ENCODE measurements around the gene KCNH8. TPM values are rescaled to one million over a fixed set of nuclear protein-coding genes. Genes with fewer than 3 reads are reported as not detected.
"Not testable (repeated sequence)": the region's sequence is repeated elsewhere in the genome, so short reads cannot be mapped to it uniquely, and the experiment has no call there.

Gene KCNH8
- total RNA-seq (0.88 and 0.97 TPM in 2 replicates), polyA plus RNA-seq (0.22 and 1.1 TPM in 2 replicates)

DNA sequence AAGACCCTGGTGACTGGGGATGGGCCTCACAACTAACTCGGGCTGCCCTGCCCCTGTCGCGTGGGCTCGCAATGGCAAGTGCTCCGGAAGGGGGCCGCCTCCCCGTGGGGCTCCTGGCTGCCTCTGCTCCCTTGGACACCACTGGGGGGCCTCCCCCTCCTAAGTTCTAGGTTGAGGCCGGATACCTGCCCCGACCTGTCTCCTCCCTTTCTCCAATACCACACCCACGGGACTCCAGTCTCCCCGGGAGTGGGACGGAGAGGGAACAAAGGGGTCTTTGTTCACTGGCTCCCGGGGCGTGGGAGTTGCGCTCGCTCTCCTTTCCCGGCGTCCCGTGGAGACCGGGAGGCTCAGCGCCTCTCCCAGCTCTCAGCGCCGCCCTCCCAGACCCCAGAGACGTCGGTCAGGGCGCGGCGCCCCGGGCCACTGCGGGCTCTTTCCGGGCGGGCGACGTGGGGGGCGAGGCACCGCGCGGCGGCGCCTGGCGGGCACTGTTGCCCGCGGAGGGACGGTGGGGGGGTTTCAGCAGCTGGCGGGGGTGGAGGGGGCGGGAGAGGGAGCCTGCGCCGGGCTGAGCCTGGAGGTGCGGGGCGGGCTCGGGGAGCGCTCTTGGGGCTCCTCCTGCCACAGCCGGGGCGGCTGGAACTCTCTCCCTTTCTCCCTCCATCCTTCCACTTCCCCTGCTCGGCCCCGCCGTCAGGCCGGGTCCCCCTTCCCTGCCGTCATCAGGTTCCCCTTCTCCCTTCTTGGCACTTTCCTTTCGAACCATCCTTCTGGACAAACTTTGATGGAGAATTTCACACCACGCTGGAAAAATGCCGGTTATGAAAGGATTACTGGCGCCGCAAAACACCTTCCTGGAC, at the start of gene KCNH8:
Gene KCNH8, plus strand, starts transcription at position 606 of the 863 bp plus-strand sequence. Its CDS starts 210 bp downstream, at position 816.
- H3K27me3 ChIP-seq = peaks cover 16% of the 10 kb centered on the region
- no peaks in the 10 kb centered on the region for H4K20me1 ChIP-seq (ENCODE audit: insufficient read depth, poor library complexity, severe bottlenecking)
- H3K36me3 ChIP-seq (replicated peaks; ENCODE audit: insufficient read depth, low read depth) = no peaks in the 10 kb centered on the region
- no peaks in the 10 kb centered on the region for H3K79me2 ChIP-seq
- H3K4me3 ChIP-seq = peak within 1 kb of the TSS; percentile 37
- peak within 1 kb of the TSS; percentile 89 for H3K4me2 ChIP-seq
- peak within 1 kb of the TSS; percentile 87 for H2AFZ ChIP-seq
- no peaks in the 10 kb centered on the region for H3K9me2 ChIP-seq (replicated peaks; ENCODE audit: insufficient read depth)
- peak within 1 kb of the TSS; percentile 75 for H3K27ac ChIP-seq
- DNase-seq (ENCODE audit: low spot score) = peak; percentile 57
- TF ChIP-seq EZH2 (IDR thresholded peaks at IDR 0.05; ENCODE audit: borderline replicate concordance) (no peak), EZH2phosphoT487 (IDR thresholded peaks at IDR 0.05; ENCODE audit: low read depth, severe bottlenecking, unreplicated experiment) (no peak)
- TF ChIP-seq, protein P1, sequence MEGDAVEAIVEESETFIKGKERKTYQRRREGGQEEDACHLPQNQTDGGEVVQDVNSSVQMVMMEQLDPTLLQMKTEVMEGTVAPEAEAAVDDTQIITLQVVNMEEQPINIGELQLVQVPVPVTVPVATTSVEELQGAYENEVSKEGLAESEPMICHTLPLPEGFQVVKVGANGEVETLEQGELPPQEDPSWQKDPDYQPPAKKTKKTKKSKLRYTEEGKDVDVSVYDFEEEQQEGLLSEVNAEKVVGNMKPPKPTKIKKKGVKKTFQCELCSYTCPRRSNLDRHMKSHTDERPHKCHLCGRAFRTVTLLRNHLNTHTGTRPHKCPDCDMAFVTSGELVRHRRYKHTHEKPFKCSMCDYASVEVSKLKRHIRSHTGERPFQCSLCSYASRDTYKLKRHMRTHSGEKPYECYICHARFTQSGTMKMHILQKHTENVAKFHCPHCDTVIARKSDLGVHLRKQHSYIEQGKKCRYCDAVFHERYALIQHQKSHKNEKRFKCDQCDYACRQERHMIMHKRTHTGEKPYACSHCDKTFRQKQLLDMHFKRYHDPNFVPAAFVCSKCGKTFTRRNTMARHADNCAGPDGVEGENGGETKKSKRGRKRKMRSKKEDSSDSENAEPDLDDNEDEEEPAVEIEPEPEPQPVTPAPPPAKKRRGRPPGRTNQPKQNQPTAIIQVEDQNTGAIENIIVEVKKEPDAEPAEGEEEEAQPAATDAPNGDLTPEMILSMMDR (IDR thresholded peaks at IDR 0.05; ENCODE audit: poor library complexity) = peak; percentile 5
- H3K9me3 ChIP-seq (ENCODE audit: low read depth) = no peaks in the 10 kb centered on the region
- no peaks in the 10 kb centered on the region for H3K4me1 ChIP-seq (ENCODE audit: insufficient read depth)
- WGBS (ENCODE audit: low lambda C conversion rate, missing lambda C conversion rate) = under 1% methylated on average over 55 of the region's 64 CpGs

DNA sequence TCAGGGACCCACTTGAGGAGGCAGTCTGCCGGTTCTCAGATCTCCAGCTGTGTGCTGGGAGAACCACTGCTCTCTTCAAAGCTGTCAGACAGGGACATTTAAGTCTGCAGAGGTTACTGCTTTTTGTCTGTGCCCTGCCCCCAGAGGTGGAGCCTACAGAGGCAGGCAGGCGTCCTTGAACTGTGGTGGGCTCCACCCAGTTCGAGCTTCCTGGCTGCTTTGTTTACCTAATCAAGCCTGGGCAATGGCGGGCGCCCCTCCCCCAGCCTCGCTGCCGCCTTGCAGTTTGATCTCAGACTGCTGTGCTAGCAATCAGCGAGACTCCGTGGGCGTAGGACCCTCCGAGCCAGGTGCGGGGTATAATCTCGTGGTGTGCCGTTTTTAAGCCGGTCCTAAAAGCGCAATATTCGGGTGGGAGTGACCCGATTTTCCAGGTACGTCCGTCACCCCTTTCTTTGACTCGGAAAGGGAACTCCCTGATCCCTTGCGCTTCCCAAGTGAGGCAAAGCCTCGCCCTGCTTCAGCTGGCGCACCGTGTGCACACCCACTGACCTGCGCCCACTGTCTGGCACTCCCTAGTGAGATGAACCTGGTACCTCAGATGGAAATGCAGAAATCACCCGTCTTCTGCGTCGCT, 45.5 kb upstream of the KCNH8 start:
- not testable (repeated sequence) for H3K9me2 ChIP-seq (replicated peaks; ENCODE audit: insufficient read depth); H3K4me3 ChIP-seq; H3K27me3 ChIP-seq; H3K27ac ChIP-seq; DNase-seq (ENCODE audit: low spot score); H3K36me3 ChIP-seq (replicated peaks; ENCODE audit: insufficient read depth, low read depth); H4K20me1 ChIP-seq (ENCODE audit: insufficient read depth, poor library complexity, severe bottlenecking); H3K4me1 ChIP-seq (ENCODE audit: insufficient read depth); H3K9me3 ChIP-seq (ENCODE audit: low read depth); H3K79me2 ChIP-seq
- H2AFZ ChIP-seq = peak overlapping the region; percentile 52
- peak overlapping the region; percentile 62 for H3K4me2 ChIP-seq
- WGBS (ENCODE audit: low lambda C conversion rate, missing lambda C conversion rate) = 43% methylated on average over 25 of the region's 29 CpGs

DNA sequence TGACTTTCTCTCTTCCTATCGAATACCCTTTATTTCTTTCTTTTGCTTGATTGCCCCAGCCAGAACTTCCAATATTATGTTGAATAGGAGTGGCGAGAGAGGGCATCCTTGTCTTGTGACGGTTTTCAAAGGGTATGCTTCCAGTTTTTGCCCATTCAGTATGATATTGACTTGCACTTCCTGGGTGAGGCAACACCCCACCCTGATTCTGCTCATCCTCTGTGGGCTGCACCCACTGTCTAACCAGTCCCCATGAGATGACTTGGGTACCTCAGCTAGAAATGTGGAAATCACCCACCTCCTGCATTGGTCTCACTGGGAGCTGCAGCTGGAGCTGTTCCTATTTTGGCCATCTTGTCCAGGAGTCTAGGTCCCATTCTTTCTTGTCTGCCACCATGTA, 44.8 kb upstream of the KCNH8 start:
- Histone ChIP-seq H3K36me3 (replicated peaks; ENCODE audit: insufficient read depth, low read depth) (no peaks in the 10 kb centered on the region), H3K4me2 (peak overlapping the region; percentile 62), H3K27ac (no peak overlapping the region), H3K27me3 (no peaks in the 10 kb centered on the region), H2AFZ (no peak overlapping the region), H3K4me1 (ENCODE audit: insufficient read depth) (no peaks in the 10 kb centered on the region), H3K4me3 (no peak overlapping the region), H3K9me2 (replicated peaks; ENCODE audit: insufficient read depth) (no peaks in the 10 kb centered on the region), H3K79me2 (no peaks in the 10 kb centered on the region), H4K20me1 (ENCODE audit: insufficient read depth, poor library complexity, severe bottlenecking) (no peaks in the 10 kb centered on the region), H3K9me3 (ENCODE audit: low read depth) (no peaks in the 10 kb centered on the region)
- 89% methylated on average over 3 of the region's 3 CpGs for WGBS (ENCODE audit: low lambda C conversion rate, missing lambda C conversion rate)
- no peak for TF ChIP-seq EZH2phosphoT487 (IDR thresholded peaks at IDR 0.05; ENCODE audit: low read depth, severe bottlenecking, unreplicated experiment)
- TF ChIP-seq EZH2 (IDR thresholded peaks at IDR 0.05; ENCODE audit: borderline replicate concordance) = no peak
- TF ChIP-seq, protein P1 (IDR thresholded peaks at IDR 0.05; ENCODE audit: poor library complexity) = no peak
- DNase-seq (ENCODE audit: low spot score) = no peak

DNA sequence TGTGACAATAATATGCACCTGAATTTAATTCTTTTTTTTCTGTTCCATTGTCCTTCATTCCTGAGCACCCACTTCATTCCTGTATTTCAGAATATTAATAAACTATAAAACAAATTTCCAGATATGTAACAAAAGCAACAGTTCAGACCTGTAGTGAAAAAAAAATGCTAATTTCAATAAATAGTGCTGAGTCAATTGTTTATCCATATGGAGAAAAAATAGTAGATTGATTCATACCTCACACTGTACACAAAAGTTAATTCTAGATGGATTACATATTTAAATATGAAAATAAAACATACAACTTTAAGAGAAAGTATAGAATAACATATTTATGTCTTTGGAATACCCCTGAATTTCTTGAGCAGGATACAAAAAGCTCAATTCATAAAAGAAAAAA, 43.9 kb upstream of the KCNH8 start:
- Histone ChIP-seq H3K79me2 (no peaks in the 10 kb centered on the region), H3K4me2 (no peak overlapping the region), H2AFZ (no peak overlapping the region), H3K9me2 (replicated peaks; ENCODE audit: insufficient read depth) (no peaks in the 10 kb centered on the region), H3K4me3 (no peak overlapping the region), H3K4me1 (ENCODE audit: insufficient read depth) (no peaks in the 10 kb centered on the region), H3K27ac (no peak overlapping the region), H3K9me3 (ENCODE audit: low read depth) (no peaks in the 10 kb centered on the region), H3K36me3 (replicated peaks; ENCODE audit: insufficient read depth, low read depth) (no peaks in the 10 kb centered on the region), H4K20me1 (ENCODE audit: insufficient read depth, poor library complexity, severe bottlenecking) (no peaks in the 10 kb centered on the region), H3K27me3 (no peaks in the 10 kb centered on the region)
- DNase-seq (ENCODE audit: low spot score) = no peak
- TF ChIP-seq EZH2phosphoT487 (IDR thresholded peaks at IDR 0.05; ENCODE audit: low read depth, severe bottlenecking, unreplicated experiment) (no peak), EZH2 (IDR thresholded peaks at IDR 0.05; ENCODE audit: borderline replicate concordance) (no peak)
- TF ChIP-seq, protein P1 (IDR thresholded peaks at IDR 0.05; ENCODE audit: poor library complexity) = no peak
